ENCODE measurements around the gene RAB23. TPM values are rescaled to one million over a fixed set of nuclear protein-coding genes. Genes with fewer than 3 reads are reported as not detected.

RAB23 gene
- polyA plus RNA-seq, 12 donors = 11.9 to 29.1 (median 16.0) TPM; not detected in 1

- no peak for DNase-seq
Observed at GRCh38 chr6:57193177-57193576, 28.9 kb downstream of the RAB23 start.

GRCh38 chr6:57190140-57190539 is 32.0 kb downstream of the RAB23 start:
- peak; percentile 38 for DNase-seq

GRCh38 chr6:57183336-57183735 is 38.8 kb downstream of the RAB23 start:
- DNase-seq = no peak

- DNase-seq = peak; percentile 35
Observed at GRCh38 chr6:57182017-57182432, 40.1 kb downstream of the RAB23 start.

- DNase-seq = no peak
Observed at GRCh38 chr6:57180596-57180995, 41.5 kb downstream of the RAB23 start.

GRCh38 chr6:57177545-57178265 is 44.4 kb downstream of the RAB23 start:
- DNase-seq = peak; percentile 86

- DNase-seq = no peak
Observed at GRCh38 chr6:57174511-57174907, 47.6 kb downstream of the RAB23 start.

GRCh38 chr6:57173886-57174510 is 48.1 kb downstream of the RAB23 start:
- DNase-seq = peak; percentile 29

- peak; percentile 35 for DNase-seq
Observed at GRCh38 chr6:57173056-57173885, 48.8 kb downstream of the RAB23 start.

GRCh38 chr6:57172136-57173055 is 49.7 kb downstream of the RAB23 start, which contains the start of gene BAG2:
BAG2 (plus strand) TSS chr6:57172326; CDS start chr6:57172698, 372 bp downstream.
- peak; percentile 85 for DNase-seq

GRCh38 chr6:57165080-57165479 is 57.0 kb downstream of the RAB23 start:
- DNase-seq = no peak

- no peak for DNase-seq
Observed at GRCh38 chr6:57163956-57164355, 58.2 kb downstream of the RAB23 start.

GRCh38 chr6:57162516-57162915 is 59.6 kb downstream of the RAB23 start:
- no peak for DNase-seq

GRCh38 chr6:57162028-57162427 is 60.1 kb downstream of the RAB23 start:
- DNase-seq = no peak

GRCh38 chr6:57159127-57159526 is 63.0 kb downstream of the RAB23 start:
- DNase-seq = no peak

- no peak for DNase-seq
Observed at GRCh38 chr6:57158658-57159057, 63.4 kb downstream of the RAB23 start.

- no peak for DNase-seq
Observed at GRCh38 chr6:57147955-57148858, 73.9 kb downstream of the RAB23 start.

- no peak for DNase-seq
Observed at GRCh38 chr6:57147401-57147800, 74.7 kb downstream of the RAB23 start.

- no peak for DNase-seq
Observed at GRCh38 chr6:57143690-57144089, 78.4 kb downstream of the RAB23 start.

GRCh38 chr6:57142178-57142525 is 80.0 kb downstream of the RAB23 start:
- DNase-seq = no peak
